Activated CD8-positive, alpha-beta memory T cell treated with anti-CD3 and anti-CD28 coated beads for 4 hours (primary cell): ENCODE results near the gene CKMT1B.
"Not testable (repeated sequence)": the region's sequence is repeated elsewhere in the genome, so short reads cannot be mapped to it uniquely, and the experiment has no call there.

Experiments used
- DNase-seq, 2 donors: peaks; one replicate each; pipeline ENCODE4 v3.0.0-alpha.2; 2020; ENCODE audit warnings: low read depth in 2 of 2

The CKMT1B gene

DNA sequence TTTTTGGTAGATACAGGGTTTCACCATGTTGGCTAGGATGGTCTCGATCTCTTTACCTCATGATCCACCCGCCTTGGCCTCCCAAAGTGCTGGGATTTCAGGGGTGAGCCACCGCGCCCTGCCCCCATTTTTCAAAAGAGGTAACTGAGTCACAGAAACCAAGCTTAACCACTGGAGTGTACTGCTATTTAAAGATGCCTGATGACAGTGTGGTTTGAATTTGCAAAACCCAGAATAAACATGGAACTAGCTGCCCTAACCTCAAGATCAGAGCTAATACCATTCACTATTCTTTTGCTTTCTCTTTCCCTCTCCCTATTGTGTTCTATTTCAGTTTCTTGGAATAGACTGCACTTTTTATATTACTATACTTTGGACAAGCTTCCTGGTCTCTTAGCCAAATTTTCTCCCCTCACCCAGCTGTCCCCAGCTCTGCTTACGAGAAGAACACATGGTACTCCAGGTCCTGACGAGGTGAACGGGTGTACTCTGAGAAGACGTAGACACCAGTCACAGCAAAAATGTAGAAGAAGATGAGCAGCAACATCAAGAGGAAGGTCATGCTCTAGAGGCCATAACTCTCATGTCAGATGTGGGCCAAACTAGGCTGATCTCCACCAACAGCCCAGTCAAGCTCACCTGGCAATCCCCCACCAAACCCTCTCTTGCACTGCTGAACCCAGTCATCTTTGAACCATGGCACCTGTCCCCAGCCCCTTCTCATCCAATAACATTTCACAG, 44.8 kb downstream of the CKMT1B start:
- DNase-seq, result not testable (repeated sequence)
